Measurements from ENCODE around the gene KBTBD6.

- no peak for TF ChIP-seq EZH2phosphoT487 (IDR thresholded peaks at IDR 0.05; ENCODE audit: low read depth)
- no peak for TF ChIP-seq CTCF (IDR thresholded peaks at IDR 0.05; ENCODE audit: low read depth, low read length)
Measured at GRCh38 chr13:41107104-41107571, 25.5 kb downstream of the KBTBD6 start.

All from OCI-LY3 (cell line).